PC-3 (cell line): ENCODE results near the gene MACROH2A2.
"Not testable (repeated sequence)": the region's sequence is repeated elsewhere in the genome, so short reads cannot be mapped to it uniquely, and the experiment has no call there.

Source experiments
- CTCF ChIP-seq: fragments of 300-600 bp; sonication (generic); conservative IDR thresholded peaks from 2 replicates; pipeline ENCODE4 v1.5.1; 2017; ENCODE audit warnings: antibody characterized with exemption, low read depth, mild to moderate bottlenecking, low read length
- EZH2 ChIP-seq: fragments of 300-600 bp; sonication (generic); IDR thresholded peaks from one replicate; pipeline ENCODE4 v1.6.1; 2017; ENCODE audit warnings: antibody characterized with exemption, mild to moderate bottlenecking, low read length; ENCODE audit not compliant: unreplicated experiment
- EZH2phosphoT487 ChIP-seq: fragments of 300-600 bp; sonication (generic); IDR thresholded peaks from 2 replicates; pipeline ENCODE4 v1.6.1; 2018; ENCODE audit warnings: mild to moderate bottlenecking, antibody characterized with exemption, low read length, borderline replicate concordance

- TF ChIP-seq CTCF, EZH2, EZH2phosphoT487: not testable (repeated sequence)
Observed at GRCh38 chr10:70159366-70159765, 106.7 kb downstream of the MACROH2A2 start.
